Middle frontal gyrus (tissue), 1 donor: ENCODE results near the gene ARL3.
"Not testable (repeated sequence)": the region's sequence is repeated elsewhere in the genome, so short reads cannot be mapped to it uniquely, and the experiment has no call there.

Experiments
- DNase-seq: peaks from one replicate; pipeline ENCODE4 v3.0.0-alpha.2; 2015; ENCODE audit warnings: low spot score; ENCODE audit errors: extremely low spot score

ARL3 gene

DNA sequence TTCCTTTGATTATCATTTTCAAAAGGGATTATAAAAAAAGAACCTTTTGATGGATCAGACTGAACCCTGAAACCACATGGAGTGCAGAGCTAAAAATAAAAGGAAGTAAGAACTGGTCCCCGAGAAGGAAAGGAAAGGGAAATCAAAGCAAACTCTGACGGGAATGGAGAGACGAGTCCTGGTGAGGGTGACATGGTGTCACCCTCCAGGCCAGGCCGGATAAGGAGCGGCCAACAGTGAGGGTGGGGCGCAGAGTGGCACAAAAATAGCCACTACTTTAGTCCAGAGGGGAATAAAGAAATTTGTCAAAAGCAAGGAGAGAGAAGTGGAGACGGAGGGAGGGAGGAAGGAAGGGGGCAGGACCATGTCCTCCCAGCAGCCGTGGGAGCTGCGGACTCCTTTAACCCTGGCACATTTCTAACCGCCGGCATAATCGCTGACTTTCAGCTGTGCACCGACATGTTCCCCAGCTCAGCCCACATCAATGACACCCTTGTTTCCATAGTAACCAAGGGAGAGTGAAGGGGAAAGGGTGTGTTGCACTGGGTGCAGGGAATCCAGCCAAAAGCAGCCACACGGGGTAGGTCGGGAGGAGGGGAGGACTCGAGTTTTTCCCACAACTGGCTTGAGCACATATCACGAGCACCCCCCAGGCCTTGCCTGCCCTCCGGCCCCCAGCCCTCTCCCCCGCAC is 40.2 kb downstream of the ARL3 start:
- DNase-seq: peak; percentile 62

DNA sequence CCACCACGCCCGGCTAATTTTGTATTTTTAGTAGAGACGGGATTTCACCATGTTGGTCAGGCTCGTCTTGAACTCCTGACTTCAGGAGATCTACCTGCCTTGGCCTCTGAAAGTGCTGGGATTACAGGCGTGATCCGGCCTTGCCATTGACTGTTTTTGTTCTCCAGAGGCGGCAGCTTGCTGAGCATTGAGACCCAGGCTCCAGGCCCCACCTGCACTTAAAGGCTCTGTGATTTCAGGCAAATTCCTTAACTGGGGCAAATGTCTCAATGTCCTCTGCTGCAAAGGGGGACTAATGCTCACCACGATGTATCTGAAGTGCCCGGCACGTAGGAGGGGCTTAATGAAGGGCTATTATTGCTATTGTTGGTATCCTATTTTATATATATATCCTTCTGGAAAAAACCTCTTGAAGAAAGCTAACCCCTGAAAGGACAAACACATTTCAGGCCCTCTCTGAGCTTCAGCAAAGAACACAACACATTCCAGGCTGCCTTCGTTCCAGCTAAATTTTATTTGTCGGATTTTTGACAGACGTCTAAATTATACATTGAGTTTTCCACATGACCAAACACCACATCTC is 40.9 kb downstream of the ARL3 start:
- DNase-seq: no peak

DNA sequence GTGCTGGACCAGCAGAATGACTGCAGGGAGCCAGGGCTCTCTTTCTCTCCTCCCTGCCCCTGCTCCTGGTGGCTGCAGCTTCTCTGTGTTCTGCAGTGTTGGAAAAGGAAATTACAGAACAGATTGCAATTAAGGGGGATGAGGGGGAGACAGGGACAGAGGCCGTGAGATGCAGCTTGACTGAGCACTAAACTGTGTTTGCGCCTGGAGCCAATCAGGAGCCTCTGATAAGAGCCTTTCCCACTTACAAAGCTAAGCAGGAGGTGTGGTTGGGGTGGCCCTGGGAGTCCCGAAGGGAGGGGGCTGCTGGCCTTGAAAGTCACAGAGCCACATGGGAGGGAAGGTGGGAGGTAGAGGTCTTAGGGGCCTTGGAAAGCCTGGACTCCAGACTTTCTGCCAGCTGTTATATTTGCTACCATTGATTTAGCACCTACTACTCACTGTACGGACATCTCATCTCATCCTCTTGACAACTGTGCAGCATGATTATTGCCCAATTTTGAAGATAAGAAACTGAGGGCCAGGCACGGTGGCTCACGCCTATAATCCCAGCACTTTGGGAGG is 43.2 kb downstream of the ARL3 start:
- no peak for DNase-seq

DNA sequence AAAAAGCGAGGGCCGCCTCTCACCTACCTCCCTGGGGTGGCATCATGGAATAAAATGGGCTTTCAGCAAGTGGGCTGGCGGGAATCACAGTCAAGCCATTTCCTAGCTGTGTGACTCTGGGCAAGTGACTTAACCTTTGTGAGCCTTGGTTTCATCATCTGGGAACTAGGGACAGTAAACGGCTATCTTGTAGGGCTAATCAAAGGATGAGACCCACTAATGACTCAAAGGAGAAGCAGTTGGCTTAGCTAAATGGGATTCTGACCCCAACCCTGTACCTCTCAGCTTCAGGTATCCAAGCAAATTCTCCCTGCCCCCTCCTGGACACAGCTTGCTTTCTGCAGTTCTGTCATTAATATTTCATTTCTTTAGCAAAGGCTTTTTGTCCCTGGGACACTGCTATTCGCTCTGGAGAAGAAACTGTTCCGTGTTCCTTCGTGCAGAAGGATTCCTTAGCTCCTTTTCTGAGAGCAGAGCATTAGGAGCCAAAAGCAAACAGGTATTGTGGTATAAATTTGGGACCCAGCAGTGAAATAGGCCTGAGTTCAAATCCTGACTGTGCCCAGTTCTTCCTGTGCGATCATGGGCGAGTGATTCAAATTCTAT is 44.0 kb downstream of the ARL3 start:
- DNase-seq: no peak

DNA sequence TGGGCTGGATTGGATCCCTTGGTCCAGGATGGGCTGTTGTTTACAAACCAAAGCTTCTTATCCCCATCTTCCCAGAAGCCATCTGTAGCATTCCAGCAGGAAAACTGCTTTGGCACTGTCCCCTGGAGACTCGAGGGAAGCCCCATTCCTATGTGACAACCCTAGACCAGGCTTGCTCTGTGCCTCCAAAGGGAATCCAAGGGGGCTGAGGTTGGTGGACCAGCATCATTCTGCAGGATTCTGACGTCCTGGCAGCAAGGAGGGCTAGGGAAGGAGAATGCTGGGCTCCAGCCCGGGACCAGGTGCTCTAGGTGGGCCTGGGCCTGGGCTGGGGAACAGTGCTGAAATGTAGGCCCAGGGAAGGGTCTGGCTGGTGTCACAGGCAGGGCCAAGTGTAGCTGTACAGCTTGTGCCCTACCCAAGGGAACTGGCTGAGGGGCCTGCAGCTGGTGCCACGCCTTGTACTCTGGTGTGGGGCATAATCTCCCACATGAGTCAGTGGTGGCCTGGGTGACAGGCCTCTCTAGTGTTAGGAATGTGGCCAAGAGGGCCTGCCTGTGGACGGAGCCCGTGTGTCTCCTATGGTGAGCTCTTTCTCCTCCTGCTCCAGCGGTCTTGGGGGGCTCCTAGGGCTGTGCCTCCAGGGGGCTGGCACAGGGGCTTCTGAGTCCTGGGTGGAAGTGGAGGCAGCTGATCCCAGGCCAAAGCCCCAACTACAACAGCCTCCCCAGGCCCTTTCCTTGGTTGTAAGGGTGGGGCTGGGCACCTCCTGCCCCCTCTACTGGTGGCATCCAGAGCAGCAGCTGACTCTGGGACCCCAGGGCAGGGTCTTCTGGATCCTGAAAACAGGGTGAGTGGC is 44.8 kb downstream of the ARL3 start:
- DNase-seq: no peak

DNA sequence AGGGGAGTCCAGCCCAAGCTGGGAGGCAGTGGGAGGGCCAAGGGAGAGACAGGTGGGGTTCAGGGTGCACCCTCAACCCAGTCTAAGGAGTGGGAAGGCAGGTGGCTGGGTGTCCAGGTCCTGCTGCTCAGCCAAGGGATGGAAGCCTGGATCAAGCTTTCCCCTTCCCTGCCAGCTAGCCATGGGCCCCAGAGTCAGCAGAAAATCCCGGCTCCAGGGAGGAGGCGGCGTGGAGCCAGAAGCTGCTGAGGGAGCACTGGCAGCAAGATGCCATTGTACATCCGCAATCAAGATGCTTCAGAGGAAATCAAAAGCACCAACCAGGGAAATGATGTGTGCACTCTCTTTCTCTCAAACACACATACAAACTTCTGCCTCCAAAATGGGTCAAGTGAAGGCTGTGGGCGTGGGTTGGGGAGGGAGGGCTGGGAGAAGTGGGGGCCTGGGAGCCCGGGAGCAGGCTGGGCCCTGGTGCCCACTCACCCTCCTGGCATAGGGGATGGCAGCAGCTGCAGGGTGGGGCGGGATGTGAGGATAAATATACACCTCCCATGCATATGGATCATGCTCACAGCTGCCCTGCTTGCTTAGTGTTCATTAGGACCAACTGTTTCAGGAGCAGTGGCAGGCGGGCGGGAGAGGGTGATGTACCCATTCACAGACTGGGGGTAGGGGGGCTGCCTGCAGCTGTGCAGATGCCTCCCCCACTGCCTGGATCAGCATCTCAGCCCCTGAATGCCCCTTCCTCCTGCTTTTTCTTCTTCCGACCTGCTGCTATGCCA is 45.7 kb downstream of the ARL3 start:
- DNase-seq: peak; percentile 39

DNA sequence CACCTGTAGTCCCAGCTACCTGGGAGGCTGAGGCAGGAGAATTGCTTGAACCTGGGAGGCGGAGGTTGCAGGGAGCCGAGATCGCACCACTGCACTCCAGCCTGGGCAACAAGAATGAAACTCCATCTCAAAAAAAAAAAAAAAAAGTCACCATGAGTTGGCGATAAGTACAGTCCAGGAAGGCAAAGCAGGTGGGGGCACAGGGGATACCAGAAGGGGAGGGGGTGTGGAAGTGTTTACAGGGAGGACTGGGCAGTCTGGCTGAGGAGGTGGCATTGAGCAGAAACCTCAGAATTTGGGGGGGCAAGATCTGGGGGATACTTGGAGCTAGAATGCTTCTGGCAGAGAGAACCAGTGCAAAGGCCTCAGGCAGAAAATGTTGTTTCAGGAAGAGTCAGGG is 46.8 kb downstream of the ARL3 start:
- not testable (repeated sequence) for DNase-seq

DNA sequence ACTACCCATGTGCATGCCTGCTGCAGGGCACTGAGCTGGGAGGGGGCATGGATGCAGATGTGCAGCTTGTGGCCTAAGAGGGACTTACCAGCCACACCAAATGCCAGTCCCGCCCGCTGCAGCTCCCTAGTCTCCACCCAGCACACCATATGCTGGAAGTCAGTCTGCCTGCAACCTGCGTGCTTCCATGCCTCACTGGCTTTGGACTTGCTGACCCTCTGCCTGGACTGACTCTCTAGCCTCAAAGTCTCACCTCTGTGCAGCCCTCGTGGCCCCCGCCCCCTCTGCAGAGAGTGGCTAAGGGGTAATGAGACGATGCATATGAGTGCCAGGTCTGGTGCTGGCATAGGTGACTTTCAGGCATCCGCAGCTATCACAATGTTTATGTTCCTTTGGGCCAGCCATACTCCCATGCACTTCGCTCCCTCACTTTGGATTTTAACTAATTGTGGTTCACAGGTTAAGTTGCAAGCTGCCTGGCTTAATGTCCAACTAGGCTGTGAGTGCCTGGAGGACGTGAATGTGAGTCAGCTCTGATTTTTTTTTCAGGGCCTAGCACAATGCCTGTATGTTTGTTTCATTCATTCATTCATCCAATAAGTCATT is 48.2 kb downstream of the ARL3 start:
- no peak for DNase-seq

DNA sequence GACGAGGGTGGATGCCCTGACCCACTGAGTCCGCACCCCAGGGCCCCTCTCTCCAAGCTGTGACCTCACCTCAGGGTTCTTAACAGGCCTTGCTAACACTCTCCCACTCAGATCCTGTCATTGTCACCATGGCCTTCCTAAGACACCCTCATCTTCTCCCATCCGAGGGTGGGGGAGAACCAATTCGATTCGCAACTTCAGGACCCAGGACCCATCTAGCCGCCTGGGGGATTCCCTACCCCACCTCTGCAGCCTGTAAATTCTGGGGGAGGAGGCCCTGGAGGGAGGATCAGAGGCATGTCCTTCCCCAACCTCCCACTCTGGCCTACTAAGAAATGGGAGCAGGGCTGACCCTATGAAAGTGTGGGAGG is 52.6 kb downstream of the ARL3 start:
- DNase-seq: no peak

DNA sequence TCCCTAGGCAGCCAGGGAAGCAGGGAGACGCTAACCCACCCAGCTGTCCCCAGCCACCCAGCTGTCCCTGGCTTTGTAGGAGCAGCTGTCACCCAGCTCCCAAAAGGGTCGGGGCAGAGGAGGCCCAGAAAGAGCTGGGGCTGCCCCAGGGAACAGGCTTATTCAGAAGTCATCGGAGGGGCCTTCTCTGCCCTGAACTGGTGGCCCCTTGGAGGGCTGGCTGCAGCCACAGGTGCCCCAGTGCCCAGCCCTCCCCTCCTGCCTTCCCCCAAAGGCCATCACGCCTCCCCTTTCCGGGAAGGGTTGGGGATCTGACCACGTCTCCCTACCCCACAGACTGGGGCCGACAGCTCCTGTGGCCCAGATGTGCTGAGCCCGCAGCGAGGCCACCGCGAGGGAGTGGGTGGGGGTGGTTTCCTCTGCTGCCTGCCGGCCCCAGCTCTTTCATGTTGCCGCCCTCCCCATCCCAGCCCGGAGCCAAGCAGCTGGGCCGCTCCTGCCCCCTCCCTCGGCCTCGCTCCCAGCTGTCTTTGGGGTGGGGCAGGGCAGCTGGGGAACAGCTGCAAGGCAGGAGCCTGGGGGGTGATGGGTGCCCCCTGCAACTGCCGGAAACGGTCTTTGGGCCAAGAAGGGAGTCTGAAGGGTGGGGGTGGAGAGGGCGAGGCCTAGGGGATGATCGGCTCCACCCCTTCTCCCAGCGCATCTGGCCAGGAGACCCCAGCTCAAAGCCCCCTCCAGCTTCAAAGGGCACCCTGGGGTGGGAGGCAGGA is 53.1 kb downstream of the ARL3 start:
- no peak for DNase-seq

DNA sequence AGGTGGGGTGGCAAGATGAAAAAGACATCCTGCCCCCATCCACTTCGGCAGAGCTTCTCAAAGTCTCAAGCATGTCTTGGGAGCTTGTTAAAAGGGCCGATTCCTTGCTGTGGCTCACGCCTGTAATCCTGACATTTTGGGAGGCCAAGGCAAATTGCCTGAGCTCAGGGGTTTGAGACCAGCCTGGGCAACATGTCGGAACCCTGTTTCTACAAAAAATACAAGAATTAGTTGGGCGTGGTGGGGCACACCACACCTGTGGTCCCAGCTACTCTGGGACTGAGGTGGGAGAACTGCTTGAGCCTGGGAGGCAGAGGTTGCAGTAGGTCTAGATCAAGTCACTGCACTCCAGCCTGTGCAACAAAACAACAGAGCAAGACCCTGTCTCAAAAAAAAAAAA is 55.4 kb downstream of the ARL3 start:
- no peak for DNase-seq

DNA sequence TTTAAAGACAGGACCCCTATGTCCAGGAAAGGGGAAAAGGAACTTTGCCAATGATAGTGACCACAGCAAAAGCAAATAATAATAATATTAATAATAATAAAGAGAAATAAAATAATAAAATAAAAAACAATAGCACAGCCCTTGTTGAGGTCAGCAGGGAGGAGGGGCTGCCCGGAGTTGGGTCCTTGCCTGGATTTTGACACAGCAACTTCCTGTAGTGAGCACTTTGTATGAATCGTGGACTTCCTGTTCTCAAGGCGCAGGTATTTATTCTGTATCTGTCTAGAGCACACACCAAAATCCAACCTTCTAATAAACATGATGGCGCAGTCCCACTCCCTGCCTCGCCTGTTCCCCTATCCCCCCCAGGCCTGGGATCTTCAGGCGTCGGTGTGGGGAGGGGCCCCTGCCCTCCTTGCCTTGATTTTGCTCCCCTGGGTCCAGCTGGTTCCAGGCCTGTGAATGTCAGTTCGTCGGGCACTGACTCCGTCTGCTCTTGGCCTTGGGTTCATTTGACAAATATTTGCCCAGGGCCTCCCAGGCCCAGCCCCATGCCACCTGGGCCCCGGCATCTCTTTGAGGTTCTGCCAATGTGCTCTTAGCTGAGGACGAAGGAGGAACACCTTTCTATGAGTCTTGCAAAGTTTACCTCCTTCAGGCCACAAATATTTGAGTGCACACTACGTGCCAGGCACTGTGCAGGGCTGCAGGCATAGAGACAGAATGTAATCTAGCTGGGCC is 56.0 kb downstream of the ARL3 start:
- no peak for DNase-seq

DNA sequence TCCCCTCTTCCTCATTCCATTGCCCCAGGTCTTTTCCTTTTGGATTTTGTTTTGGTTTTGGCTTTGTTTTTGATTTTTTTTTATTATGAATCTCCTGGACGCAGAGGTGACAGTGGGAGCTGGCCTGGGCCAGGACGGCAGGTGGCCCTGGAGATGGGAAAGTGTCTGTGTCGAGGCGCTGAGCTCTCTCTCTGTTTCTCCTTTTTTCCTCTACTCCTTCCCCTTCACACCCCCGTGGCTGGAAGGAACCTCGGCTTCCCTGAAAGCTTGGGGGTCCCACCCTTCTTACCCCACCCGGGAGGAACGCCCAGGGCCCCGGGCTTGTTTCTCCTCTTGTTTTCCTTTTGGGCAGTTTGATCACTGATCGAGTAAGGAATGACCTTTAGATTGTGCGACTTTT is 56.7 kb downstream of the ARL3 start:
- DNase-seq: no peak

DNA sequence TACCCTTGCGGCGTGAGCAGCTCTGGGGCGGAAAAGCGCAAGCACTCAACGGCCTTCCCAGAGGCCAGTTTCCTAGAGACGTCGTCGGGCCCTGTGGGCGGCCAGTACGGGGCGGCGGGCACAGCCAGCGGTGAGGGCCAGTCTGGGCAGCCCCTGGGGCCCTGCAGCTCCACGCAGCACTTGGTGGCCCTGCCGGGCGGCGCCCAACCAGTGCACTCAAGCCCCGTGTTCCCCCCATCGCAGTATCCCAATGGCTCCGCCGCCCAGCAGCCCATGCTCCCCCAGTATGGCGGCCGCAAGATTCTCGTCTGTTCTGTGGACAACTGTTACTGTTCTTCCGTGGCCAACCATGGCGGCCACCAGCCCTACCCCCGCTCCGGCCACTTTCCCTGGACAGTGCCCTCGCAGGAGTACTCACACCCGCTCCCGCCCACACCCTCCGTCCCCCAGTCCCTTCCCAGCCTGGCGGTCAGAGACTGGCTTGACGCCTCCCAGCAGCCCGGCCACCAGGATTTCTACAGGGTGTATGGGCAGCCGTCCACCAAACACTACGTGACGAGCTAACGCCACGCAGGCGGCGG is 57.3 kb downstream of the ARL3 start:
- no peak for DNase-seq

DNA sequence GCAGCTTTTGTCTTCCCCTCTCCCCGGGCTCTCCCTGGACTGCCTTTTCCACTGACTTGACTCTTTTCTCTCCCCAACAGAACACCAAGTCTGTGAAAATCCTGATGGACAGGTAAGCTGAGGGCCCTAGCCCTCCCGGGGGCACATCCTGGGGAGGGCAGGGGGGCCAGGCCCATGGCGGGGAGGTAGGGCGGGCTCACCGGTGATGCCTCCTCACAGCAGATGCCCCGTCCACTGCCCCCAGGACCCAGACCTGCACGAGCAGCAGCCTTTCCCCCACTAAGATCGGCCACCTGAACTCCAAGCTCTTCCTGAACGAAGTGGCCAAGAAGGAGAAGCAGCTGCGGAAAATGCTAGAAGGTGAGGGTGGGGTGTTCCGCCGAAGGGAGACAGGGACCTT is 58.2 kb downstream of the ARL3 start:
- no peak for DNase-seq

DNA sequence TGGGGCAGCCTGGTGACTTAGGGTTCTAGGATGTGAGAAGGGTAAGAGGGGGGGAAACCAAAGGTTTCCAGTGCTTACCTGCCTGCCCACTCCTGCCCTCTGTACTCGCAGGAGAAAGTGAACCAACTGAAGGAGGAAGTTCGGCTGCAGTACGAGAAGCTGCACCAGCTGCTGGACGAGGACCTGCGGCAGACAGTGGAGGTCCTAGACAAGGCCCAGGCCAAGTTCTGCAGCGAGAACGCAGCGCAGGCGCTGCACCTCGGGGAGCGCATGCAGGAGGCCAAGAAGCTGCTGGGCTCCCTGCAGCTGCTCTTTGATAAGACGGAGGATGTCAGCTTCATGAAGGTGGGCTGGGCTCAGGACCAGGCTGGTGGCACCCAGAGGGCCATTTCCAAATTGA is 59.2 kb downstream of the ARL3 start:
- DNase-seq: no peak

DNA sequence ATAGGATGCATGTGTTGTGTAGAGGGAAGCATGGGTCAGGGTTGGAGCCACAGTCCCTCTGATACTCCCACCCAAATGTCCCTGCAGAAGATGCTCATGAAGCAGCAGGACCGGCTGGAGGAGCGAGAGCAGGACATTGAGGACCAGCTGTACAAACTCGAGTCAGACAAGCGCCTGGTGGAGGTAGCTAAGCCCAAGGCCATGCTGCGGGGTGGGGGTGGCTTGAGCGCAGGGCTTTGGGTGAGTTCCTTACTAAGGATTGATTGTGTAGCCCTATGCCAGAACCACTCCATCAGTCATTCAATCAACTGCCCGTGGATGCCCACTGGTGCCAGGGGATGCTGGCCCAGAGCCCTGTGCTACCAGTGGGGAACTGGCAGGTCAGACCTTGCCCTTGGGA is 59.6 kb downstream of the ARL3 start:
- DNase-seq: no peak

DNA sequence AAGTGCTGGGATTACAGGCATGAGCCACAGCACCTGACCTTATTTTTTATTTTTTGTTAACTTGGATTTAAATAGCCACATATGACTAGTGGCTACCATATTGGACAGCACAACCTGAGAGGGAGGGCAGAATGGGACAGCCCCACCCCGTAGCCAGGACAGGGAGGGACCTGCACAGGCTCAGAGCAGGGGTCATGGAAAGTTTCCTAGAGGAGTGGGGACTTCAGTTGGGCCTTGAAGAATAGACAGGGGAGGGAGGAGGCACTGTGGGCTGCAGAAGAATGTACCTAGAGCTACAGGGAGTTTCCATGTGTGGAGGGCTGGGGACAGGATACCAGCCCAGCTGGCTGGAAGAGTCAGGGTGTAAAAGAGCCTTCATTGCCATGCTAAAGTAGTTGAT is 61.1 kb downstream of the ARL3 start:
- no peak for DNase-seq
